Motor neuron (in vitro differentiated cells): ENCODE measurements around the gene EBF4. TPM values are rescaled to one million over a fixed set of nuclear protein-coding genes. Genes with fewer than 3 reads are reported as not detected.
"Not testable (repeated sequence)": the region's sequence is repeated elsewhere in the genome, so short reads cannot be mapped to it uniquely, and the experiment has no call there.

ENCODE experiments used
- ATAC-seq, 8 experiments: fragments of 200-7000 bp; cut with Tn5 transposase; replicated peaks in 6 of 8; 2 replicates each; pipeline ENCODE4 v1.8.0; 2021; ENCODE audit warnings: mild to moderate bottlenecking in 8 of 8, moderate library complexity in 8 of 8
- H3K27ac ChIP-seq, 2 donors: fragments of 250-450 bp; sonication (Bioruptor Pico); 2 replicates each; pipeline ENCODE4 v1.9.0; 2021; ENCODE audit warnings: antibody characterized with exemption in 2 of 2, mild to moderate bottlenecking in 2 of 2, moderate library complexity in 1 of 2
- H3K4me1 ChIP-seq, 2 donors: fragments of 250-450 bp; sonication (Bioruptor Pico); replicated peaks in 1 of 2; 2 replicates each; pipeline ENCODE4 v1.6.1; 2021; ENCODE audit warnings: antibody characterized with exemption in 2 of 2, mild to moderate bottlenecking in 2 of 2, moderate library complexity in 1 of 2
- H3K4me3 ChIP-seq, 5 donors: fragments of 250-450 bp; sonication (Bioruptor Pico); 2 replicates each; pipeline ENCODE4 v1.9.0; 2021; ENCODE audit warnings: antibody characterized with exemption in 5 of 5, mild to moderate bottlenecking in 5 of 5, moderate library complexity in 4 of 5
- WGBS, 10 experiments: fragments of 450-650 bp; shearing (Covaris generic); methylation state at CpG; one replicate each; pipeline ENCODE4 v1.0.0; 2022; 5-methylcytosine and 5-hydroxymethylcytosine counted together
- in situ Hi-C, 9 experiments: fragments of 400-800 bp; cut with MboI; loops; one replicate each; pipeline ENCODE4 v1.15.0; 2021; ENCODE audit warnings: low sequenced_read_pairs in 9 of 9, low pct_unique_long_range_greater_than_20kb in 2 of 9; ENCODE audit not compliant: unreplicated experiment in 9 of 9
- total RNA-seq, 8 experiments: library from RNA; unstranded; fragments of 300-600 nt; gene quantifications; 2 replicates each; pipeline versions ENCODE4 v1.2.3 to v1.2.4, GENCODE V29; 2022

The EBF4 gene
- total RNA-seq, 8 experiments from 2014 or later = 1.4 to 14.3 (median 8.2) TPM

GRCh38 chr20:2657241-2657640 lies 35.3 kb upstream of the EBF4 start:
- no peak overlapping the region for H3K4me3 ChIP-seq
- in situ Hi-C loops = no loop called here
- H3K4me1 ChIP-seq = peaks cover 8 to 9% of the 10 kb centered on the region in 2 donors
- ATAC-seq = no peak
- WGBS, 10 experiments = 60 to 100% (median 100%) methylated on average over 1 to 3 of the region's 5 CpGs; no CpG with 5 or more reads in 7 of the 10 experiments
- no peak overlapping the region for H3K27ac ChIP-seq

DNA sequence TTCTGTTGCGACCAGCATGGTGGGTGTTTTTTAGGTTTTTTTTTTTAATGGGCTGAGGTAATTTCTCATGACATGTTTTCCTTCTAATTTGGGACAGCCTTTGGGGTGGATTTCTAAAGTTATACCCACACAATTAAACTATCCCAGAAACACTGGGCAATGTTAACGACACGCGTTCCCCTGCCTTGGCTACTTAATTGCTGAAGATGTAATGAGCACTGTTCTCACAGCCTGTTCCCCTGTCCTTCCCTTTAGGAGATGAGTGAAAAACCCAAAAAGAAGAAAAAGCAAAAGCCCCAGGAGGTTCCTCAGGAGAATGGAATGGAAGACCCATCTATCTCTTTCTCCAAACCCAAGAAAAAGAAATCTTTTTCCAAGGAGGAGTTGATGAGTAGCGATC lies 34.9 kb upstream of the EBF4 start:
- Histone ChIP-seq H3K27ac (no peak overlapping the region), H3K4me3 (no peak overlapping the region), H3K4me1 (peaks cover 8 to 9% of the 10 kb centered on the region in 2 donors)
- in situ Hi-C loops = no loop called here
- 71 to 100% (median 97%) methylated on average over 2 to 4 of the region's 5 CpGs; no CpG with 5 or more reads in 5 of the 10 experiments for WGBS, 10 experiments
- no peak for ATAC-seq

DNA sequence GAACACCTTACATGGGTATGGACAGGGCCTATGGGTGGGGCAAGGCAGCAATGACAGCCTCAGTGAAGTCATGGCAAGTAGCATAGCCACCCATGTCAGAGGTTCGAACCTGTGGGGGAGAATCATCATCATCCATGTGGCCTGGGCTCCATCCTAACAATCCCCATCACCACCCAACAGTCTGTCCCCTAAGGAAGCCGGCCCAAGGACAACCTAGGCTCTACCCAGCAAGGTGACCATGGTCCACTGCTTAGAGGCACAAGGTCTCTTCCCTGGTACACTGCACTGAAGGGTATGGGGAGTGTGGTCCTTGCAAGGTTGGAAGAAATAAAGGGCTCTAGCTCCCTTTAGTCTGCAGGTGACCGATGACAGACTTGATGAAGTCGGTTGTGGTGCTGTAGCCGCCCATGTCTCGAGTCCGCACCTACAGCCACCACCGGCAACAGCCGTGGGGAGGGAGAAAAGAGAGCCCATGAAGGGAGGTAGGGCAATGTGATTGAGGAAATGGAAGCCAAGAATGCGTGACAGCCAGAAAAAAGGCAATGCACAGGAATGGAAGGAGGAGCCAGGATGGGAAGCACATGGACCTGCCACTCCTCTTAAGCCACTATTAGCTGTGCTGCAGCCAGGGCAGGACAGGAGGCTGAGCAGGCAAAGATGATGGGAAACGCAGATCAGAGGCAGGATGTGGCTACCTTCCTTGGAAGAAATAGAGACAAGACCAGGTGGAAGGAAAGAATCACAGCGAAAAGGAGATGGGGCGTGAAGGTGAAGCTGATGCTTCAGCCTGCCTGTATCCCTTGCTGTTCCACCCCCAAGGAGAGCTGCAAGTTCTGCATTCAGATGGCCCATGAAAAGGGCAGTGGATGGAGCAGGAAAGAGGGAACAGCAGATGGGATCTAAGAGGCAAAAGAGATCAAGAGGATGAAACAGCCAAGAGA lies 33.9 kb upstream of the EBF4 start:
- WGBS, 10 experiments = 30 to 88% (median 62%) methylated on average over 1 to 7 of the region's 13 CpGs; no CpG with 5 or more reads in 2 of the 10 experiments
- Histone ChIP-seq H3K4me1 (peaks cover 9 to 12% of the 10 kb centered on the region in 2 donors), H3K27ac (no peak overlapping the region), H3K4me3 (no peak overlapping the region)
- in situ Hi-C loops = no loop called here
- peak; percentile 19 to 47 (median 31) for ATAC-seq

DNA sequence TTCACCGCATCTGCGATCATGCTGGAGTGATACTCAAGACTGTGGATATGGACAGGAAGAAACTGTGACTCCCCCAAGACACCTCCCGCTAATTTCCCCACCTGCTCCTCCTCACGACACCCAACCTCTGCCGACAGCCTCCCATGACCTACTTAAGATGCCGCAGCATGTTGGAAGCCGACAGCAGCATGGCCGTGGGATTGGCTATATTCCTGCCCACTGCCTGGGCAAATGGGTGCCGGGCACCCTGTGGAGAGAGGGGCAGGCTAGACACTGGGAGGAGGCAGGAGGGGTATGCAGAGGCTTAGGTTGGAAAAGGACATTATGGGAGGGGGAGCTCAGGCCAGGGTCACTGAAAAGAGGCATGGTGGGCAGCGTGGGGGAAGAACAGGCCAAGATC lies 33.0 kb upstream of the EBF4 start:
- H3K4me3 ChIP-seq = no peak overlapping the region
- in situ Hi-C loops = no loop called here
- H3K27ac ChIP-seq = no peak overlapping the region
- no peak for ATAC-seq
- peaks cover 6 to 7% of the 10 kb centered on the region in 2 donors for H3K4me1 ChIP-seq
- 90 to 100% (median 98%) methylated on average over 1 to 9 of the region's 10 CpGs; no CpG with 5 or more reads in 4 of the 10 experiments for WGBS, 10 experiments

DNA sequence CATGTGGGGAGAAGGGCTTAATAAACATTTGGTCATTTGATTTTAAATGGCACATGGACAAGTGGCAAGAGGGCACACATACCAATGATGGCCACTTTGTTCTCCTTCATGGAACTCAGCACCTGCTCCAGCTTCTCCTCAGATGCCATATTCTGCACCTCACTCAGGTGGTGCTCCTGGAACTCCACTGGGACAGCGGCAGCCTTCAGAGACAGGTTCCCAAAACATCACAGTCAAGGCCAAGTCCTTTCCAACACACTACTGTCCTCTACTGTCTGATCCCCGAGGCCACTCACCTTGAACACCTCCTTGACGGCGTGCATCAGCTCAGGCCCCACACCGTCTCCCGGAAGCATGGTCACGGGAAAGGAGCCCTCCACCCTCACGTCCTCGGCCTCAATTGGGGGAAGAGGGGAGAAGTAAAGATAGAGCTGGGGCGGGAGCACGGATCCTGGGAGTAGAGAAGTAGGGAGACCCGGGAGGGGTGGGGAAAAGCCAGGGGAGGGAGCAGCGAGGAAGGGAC lies 29.2 kb upstream of the EBF4 start:
- peak overlapping the region; percentile 86 to 94 for H3K27ac ChIP-seq
- H3K4me3 ChIP-seq = peak overlapping the region; percentile 66 to 83 (median 73)
- H3K4me1 ChIP-seq = peaks cover 11 to 12% of the 10 kb centered on the region in 2 donors
- in situ Hi-C loops = no loop called here
- ATAC-seq = peak in 1 of 8 experiments; percentile 1
- WGBS, 10 experiments = 8 to 50% (median 26%) methylated on average over 1 to 3 of the region's 13 CpGs; no CpG with 5 or more reads in 6 of the 10 experiments

GRCh38 chr20:2663887-2664719 lies 28.5 kb upstream of the EBF4 start, which contains the start of gene IDH3B:
Gene IDH3B (minus strand): TSS chr20:2664216. CDS start chr20:2664188, 28 bp downstream.
- Histone ChIP-seq H3K4me3 (peak within 1 kb of the TSS; percentile 66 to 83 (median 73)), H3K4me1 (peaks cover 11 to 12% of the 10 kb centered on the region in 2 donors), H3K27ac (peak within 1 kb of the TSS; percentile 86 to 94)
- in situ Hi-C loops = no loop called here
- WGBS, 10 experiments = 0 to 53% (median 20%) methylated on average over 5 to 21 of the region's 49 CpGs; no CpG with 5 or more reads in 1 of the 10 experiments
- ATAC-seq = peak; percentile 89 to 98 (median 96)

- peak in 1 of 8 experiments; percentile 35 for ATAC-seq
Measured at GRCh38 chr20:2671977-2672376, 20.6 kb upstream of the EBF4 start.

GRCh38 chr20:2672446-2672845 lies 20.1 kb upstream of the EBF4 start:
- H3K4me1 ChIP-seq = no peaks in the 10 kb centered on the region
- in situ Hi-C loops = no loop called here
- H3K4me3 ChIP-seq = no peak overlapping the region
- 10 to 65% (median 30%) methylated on average over 1 to 3 of the region's 3 CpGs; no CpG with 5 or more reads in 6 of the 10 experiments for WGBS, 10 experiments
- ATAC-seq = no peak
- H3K27ac ChIP-seq = no peak overlapping the region

More at GRCh38 chr20:2671977-2672376, 20.6 kb upstream of the EBF4 start:
- in situ Hi-C loops = no loop called here
- WGBS, 10 experiments = 0 to 10% (median 7%) methylated on average over 1 to 2 of the region's 4 CpGs; no CpG with 5 or more reads in 3 of the 10 experiments
- H3K4me3 ChIP-seq = no peak overlapping the region
- no peaks in the 10 kb centered on the region for H3K4me1 ChIP-seq
- no peak overlapping the region for H3K27ac ChIP-seq

- no peak for ATAC-seq
Measured at GRCh38 chr20:2673453-2673852, 19.1 kb upstream of the EBF4 start.

GRCh38 chr20:2680046-2680445 lies 12.5 kb upstream of the EBF4 start:
- in situ Hi-C loops = loop anchor here in 1 of 9 experiments (25.0 kb wide), 1 partner anchor 182 kb away; the partner anchor contains the start of gene PTPRA
- 0 to 94% (median 65%) methylated on average over 1 to 4 of the region's 4 CpGs; no CpG with 5 or more reads in 3 of the 10 experiments for WGBS, 10 experiments
- Histone ChIP-seq H3K4me1 (no peaks in the 10 kb centered on the region), H3K4me3 (no peak overlapping the region), H3K27ac (no peak overlapping the region)
- no peak for ATAC-seq

More at GRCh38 chr20:2673453-2673852, 19.1 kb upstream of the EBF4 start:
- Histone ChIP-seq H3K4me1 (no peaks in the 10 kb centered on the region), H3K4me3 (no peak overlapping the region), H3K27ac (no peak overlapping the region)
- 0 to 100% (median 50%) methylated on average over 1 to 3 of the region's 4 CpGs; no CpG with 5 or more reads in 5 of the 10 experiments for WGBS, 10 experiments
- in situ Hi-C loops = no loop called here

- not testable (repeated sequence) for H3K4me1 ChIP-seq, ATAC-seq, H3K27ac ChIP-seq, H3K4me3 ChIP-seq
- whole genome bisulfite sequencing, 10 experiments = 25 to 87% (median 64%) methylated on average over 1 to 3 of the region's 3 CpGs; no CpG with 5 or more reads in 1 of the 10 experiments
- in situ Hi-C loops = loop anchor here in 1 of 9 experiments (25.0 kb wide), 1 partner anchor 180 kb away; the partner anchor contains the start of gene PTPRA
Measured at GRCh38 chr20:2682040-2682439, 10.5 kb upstream of the EBF4 start.

GRCh38 chr20:2684817-2685216 lies 7.8 kb upstream of the EBF4 start:
- not testable (repeated sequence) for H3K4me3 ChIP-seq, ATAC-seq, H3K4me1 ChIP-seq, H3K27ac ChIP-seq
- in situ Hi-C loops = loop anchor here in 1 of 9 experiments (25.0 kb wide), 1 partner anchor 177 kb away; the partner anchor contains the start of gene PTPRA
- 43 to 100% (median 81%) methylated on average over 1 to 3 of the region's 4 CpGs; no CpG with 5 or more reads in 6 of the 10 experiments for WGBS, 10 experiments
